ENCODE data around the gene ZBTB33. TPM values are rescaled to one million over a fixed set of nuclear protein-coding genes. Genes with fewer than 3 reads are reported as not detected.

Gene ZBTB33
- total and polyA plus RNA-seq, 2 experiments from 2014 or later = 3.9 to 14.0 TPM

- Histone ChIP-seq H3K79me2 (replicated peaks; ENCODE audit: insufficient read depth) (no peaks in the 10 kb centered on the region), H3K4me1 (ENCODE audit: insufficient read depth) (no peaks in the 10 kb centered on the region), H3K9me2 (ENCODE audit: insufficient read depth) (no peaks in the 10 kb centered on the region), H2AFZ (no peak overlapping the region), H3K27ac (ENCODE audit: low read depth) (no peak overlapping the region), H3K4me2 (no peak overlapping the region), H3K36me3 (ENCODE audit: insufficient read depth) (no peaks in the 10 kb centered on the region), H4K20me1 (replicated peaks; ENCODE audit: insufficient read depth) (no peaks in the 10 kb centered on the region), H3F3A (replicated peaks; ENCODE audit: low read depth) (no peaks in the 10 kb centered on the region), H3K27me3 (ENCODE audit: insufficient read depth) (no peaks in the 10 kb centered on the region), H3K4me3 (no peak overlapping the region)
- Mint-ChIP-seq H3K36me3 (ENCODE audit: low read depth) (no peaks in the 10 kb centered on the region; the same call in 2 of the 3 replicates), H3K27me3 (ENCODE audit: insufficient read depth, low read depth, poor library complexity) (peaks cover 3% of the 10 kb centered on the region), H3K4me3 (no peak overlapping the region), H3K27ac (no peak overlapping the region), H3K4me1 (peaks cover 15% of the 10 kb centered on the region; the same call in 2 of the 3 replicates), H3K9me3 (no peaks in the 10 kb centered on the region)
- no peak for ATAC-seq
- TF ChIP-seq POLR2AphosphoS5 (IDR thresholded peaks at IDR 0.05; ENCODE audit: low read depth) = no peak
- no peak for TF ChIP-seq CREB1 (CRISPR knock-in tag; IDR thresholded peaks at IDR 0.05; ENCODE audit: low read depth)
- TF ChIP-seq REST (IDR thresholded peaks at IDR 0.05; ENCODE audit: unreplicated experiment) = no peak
- TF ChIP-seq EZH2 (IDR thresholded peaks at IDR 0.05; ENCODE audit: low read depth, unreplicated experiment) = no peak
- TF ChIP-seq ETS1 (IDR thresholded peaks at IDR 0.05) = no peak
- TF ChIP-seq EZH2phosphoT487 (IDR thresholded peaks at IDR 0.05; ENCODE audit: unreplicated experiment) = no peak
- no peak for TF ChIP-seq ZNF331 (CRISPR knock-in tag; IDR thresholded peaks at IDR 0.05; ENCODE audit: low read depth)
- no peak for TF ChIP-seq STAT1 (IDR thresholded peaks at IDR 0.05; ENCODE audit: unreplicated experiment)
- TF ChIP-seq ZNF462 (CRISPR knock-in tag; IDR thresholded peaks at IDR 0.05) = no peak
- TF ChIP-seq CTCF (conservative IDR thresholded peaks at IDR 0.05; ENCODE audit: low read depth in 2 of 2) = no peak
- no peak for TF ChIP-seq JUNB (IDR thresholded peaks at IDR 0.05; ENCODE audit: unreplicated experiment)
- TF ChIP-seq ZNF114 (CRISPR knock-in tag; IDR thresholded peaks at IDR 0.05) = no peak
- no peak for DNase-seq (ENCODE audit: low spot score)
Measured at GRCh38 chrX:120286733-120287512, 36.3 kb downstream of the ZBTB33 start.

Data from GM23338 (cell line).